ENCODE results near the gene UGT1A9.

UGT1A9 gene

DNA sequence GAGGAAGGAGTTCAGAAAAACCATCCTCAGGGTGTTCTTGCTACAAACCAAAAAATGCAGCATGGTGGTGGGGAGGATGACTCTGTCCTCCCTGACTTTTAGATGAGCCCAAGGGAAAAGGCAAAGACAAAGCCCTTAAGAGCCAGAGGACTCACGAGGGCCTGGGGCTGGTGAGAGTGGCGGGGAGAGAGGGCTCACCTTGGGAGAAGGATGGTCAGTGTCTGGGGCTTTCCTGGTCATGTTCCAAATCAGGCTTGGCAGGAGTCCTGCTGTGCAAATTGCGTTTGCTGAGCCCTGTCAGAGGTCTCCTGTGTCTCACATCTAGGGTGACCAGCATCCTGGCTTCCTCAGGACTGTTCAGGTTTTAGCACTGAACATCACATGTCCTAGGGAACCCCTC is 93.1 kb downstream of the UGT1A9 start:
- no peak for DNase-seq

DNA sequence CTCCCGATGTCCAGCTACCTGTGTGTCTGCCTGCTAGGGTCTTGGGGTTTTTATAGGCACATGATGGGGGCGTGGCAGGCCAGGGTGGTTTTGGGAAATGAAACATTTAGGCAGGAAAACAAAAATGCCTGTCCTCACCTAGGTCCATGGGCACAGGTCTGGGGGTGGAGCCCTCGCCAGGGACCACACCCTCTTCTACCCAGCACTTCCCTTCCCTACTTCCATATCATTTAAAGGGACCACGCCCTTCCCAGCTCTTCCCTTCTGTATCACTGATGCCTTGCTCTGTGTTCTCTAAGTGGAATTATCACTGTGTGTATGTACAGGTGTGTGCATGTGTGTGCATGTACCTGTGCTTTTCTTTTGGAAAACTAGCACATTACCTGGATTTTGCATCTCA is 94.7 kb downstream of the UGT1A9 start:
- DNase-seq = no peak

DNA sequence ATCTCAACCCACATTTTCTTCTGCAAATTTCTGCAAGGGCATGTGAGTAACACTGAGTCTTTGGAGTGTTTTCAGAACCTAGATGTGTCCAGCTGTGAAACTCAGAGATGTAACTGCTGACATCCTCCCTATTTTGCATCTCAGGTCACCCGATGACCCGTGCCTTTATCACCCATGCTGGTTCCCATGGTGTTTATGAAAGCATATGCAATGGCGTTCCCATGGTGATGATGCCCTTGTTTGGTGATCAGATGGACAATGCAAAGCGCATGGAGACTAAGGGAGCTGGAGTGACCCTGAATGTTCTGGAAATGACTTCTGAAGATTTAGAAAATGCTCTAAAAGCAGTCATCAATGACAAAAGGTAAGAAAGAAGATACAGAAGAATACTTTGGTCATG is 96.4 kb downstream of the UGT1A9 start:
- no peak for DNase-seq

DNA sequence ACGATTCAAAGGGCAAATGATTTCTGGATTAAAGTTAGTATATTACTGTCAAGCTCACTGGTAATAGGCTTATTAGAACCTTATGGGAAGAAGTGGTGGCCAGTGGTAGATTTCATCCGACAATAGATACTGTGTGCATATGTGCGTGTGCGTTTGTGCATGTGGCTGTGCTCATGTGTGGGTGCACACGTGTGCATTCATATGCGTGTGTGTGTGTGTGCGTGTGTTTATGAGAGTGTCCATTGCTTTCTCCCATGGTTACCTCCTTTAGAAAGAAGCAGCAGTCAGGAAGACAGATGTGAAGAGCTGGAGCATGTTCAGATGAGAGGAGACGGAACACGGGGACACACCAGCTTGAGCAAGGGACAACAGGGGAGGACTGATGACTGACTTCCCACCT is 97.6 kb downstream of the UGT1A9 start:
- DNase-seq = no peak

DNA sequence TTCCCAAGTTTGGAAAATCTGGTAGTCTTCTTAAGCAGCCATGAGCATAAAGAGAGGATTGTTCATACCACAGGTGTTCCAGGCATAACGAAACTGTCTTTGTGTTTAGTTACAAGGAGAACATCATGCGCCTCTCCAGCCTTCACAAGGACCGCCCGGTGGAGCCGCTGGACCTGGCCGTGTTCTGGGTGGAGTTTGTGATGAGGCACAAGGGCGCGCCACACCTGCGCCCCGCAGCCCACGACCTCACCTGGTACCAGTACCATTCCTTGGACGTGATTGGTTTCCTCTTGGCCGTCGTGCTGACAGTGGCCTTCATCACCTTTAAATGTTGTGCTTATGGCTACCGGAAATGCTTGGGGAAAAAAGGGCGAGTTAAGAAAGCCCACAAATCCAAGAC is 100.5 kb downstream of the UGT1A9 start:
- DNase-seq = no peak

DNA sequence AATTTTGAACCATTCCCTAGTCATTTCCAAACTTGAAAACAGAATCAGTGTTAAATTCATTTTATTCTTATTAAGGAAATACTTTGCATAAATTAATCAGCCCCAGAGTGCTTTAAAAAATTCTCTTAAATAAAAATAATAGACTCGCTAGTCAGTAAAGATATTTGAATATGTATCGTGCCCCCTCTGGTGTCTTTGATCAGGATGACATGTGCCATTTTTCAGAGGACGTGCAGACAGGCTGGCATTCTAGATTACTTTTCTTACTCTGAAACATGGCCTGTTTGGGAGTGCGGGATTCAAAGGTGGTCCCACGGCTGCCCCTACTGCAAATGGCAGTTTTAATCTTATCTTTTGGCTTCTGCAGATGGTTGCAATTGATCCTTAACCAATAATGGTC is 100.9 kb downstream of the UGT1A9 start:
- DNase-seq = no peak

DNA sequence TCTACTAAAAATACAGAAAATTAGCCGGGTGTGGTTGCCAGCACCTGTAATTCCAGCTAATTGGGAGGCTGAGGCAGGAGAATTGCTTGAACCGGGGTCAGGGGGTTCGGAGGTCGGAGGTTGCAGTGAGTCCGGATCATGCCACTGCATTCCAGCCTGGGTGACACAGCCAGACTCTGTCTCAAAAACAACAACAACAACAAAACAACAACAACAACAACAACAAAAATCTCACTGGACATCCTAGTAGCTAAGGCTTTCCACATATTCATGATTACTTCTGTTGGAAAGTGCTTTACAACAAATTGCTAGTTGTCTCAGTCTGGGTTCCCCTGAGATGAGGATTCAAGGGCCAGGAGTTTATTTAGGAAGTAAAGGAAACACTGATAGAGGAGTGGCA is 102.2 kb downstream of the UGT1A9 start:
- no peak for DNase-seq

DNA sequence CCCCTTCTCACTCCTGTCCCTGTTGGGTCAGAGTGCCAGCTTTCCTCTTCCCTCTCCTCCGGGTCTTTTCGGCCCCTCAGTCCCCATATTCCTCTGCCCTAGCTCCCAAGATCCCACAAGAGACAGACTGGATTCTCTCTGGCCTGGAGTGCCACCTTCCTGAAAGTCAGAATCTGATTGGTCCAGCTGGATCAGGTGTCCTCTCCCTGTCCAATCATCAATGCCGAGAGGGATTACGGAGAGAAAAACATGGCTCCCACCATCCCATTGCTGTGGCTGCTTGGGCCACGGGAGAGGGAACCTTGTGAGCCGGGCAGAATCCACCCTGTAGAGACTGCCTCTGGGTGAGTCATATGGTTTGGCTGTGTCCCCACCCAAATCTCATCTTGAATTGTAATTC is 103.7 kb downstream of the UGT1A9 start:
- DNase-seq = no peak

DNA sequence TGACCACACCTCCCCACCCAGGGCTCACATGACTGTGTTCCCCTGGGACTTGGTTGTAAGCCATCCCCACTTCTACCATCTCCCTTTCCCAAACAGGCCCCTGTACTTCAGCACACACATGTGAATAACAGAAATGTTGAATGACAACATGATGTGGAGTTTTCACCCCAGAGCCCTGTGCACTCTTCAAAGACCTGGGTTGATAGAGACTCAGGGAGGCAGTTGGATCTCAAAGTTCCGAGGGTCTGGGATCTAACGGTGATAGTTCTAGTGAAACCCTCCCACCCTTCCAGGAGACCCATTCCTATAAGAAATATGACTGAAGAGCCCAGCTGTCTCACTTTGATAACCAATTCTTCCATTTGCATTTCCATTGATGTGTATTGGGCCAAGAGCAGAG is 106.3 kb downstream of the UGT1A9 start, which contains the start of gene MROH2A:
Gene MROH2A, plus strand, starts transcription at position 301 of the 400 bp plus-strand sequence. CDS start 1,029 bp downstream, outside the sequence.
- no peak for DNase-seq

DNA sequence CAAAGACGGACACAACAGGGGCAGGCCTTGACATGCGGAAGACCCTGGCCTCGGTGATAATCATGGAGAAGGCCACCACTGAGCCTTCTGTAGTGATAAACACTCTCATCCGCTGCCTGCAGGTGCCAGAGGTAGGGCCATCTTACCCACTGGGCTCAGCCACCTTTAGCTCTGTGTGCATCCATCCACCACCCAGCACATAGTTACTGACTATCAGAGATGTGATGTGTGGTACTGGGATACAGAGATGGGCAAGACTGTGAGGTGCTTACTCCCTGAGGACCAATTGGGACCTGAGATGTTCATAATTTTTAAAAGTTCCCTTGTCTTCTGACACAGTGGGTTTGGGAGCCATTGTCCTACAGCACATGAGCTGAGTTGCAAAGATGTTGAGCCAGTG is 108.0 kb downstream of the UGT1A9 start:
- no peak for DNase-seq

DNA sequence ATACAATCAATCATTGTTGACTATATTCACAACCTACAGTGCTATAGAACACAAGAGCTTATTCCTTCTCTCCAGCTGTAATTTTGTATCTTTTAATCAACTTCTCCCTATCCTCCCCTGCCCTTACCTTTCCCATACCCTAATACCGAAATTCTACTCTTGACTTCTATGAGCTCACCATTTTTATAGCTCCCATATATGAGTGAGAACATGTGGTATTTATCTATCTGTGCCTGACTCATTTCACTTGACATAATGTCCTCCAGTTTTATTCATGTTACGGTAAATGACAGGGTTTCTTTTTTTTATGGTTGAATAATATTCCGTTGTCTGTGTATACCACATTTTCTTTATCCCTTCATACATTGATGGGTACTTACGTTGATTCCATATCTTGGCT is 109.1 kb downstream of the UGT1A9 start:
- no peak for DNase-seq

DNA sequence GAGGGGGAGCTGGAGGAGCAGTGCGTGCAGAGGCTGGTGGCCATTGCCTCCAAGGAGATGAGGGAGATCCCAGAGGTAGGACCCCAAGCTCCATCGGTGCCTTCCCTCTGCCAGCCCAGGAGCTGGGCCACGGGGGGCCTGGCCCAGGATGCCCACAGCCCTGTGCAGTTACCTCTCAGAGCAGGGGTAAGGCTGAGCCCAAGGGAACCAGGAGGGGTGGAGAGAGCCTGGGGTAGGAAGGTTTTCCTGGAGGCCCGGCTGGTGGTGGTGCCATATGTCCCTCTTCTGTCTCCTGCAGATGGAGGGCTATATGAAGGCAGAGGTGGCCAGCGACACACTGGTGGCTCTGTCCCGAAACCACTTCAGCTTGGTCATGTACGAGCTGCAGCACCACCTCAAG is 117.9 kb downstream of the UGT1A9 start:
- no peak for DNase-seq

DNA sequence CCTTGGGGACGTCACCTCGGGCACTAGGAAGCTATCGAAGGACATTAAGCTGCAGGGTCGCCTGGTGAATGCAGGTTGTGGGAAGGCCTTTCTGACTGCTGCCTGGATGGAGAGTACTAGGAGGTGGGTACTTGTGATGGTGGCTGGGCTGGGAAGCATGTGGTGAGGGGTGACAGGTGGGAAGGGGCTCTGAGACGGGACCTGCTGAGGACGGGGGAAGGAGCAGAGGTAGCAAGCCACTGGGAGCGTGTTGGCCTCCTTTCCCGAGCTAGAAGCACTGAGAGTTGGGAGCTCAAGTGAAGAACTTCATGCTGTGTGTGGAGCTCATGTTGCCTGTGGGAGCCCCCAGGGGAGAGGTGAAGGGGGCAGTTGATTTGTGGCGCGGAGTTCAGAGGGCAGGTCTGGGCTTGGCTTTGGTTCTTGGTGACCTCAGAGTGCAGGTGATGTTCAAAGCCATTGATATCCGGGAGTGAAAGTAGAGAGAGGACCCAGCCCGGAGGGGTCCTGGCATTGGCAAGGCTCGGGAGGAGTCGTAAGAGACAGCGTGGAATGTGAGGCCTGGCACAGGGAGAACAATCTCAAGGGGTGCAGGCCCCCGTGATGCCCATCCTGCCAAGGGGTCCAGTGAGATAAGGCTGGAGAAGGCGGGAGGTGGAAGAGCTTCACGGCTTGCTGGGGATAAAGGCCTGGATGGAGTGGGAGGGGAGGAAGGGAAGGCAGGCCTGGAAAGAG is 119.6 kb downstream of the UGT1A9 start:
- DNase-seq = no peak

DNA sequence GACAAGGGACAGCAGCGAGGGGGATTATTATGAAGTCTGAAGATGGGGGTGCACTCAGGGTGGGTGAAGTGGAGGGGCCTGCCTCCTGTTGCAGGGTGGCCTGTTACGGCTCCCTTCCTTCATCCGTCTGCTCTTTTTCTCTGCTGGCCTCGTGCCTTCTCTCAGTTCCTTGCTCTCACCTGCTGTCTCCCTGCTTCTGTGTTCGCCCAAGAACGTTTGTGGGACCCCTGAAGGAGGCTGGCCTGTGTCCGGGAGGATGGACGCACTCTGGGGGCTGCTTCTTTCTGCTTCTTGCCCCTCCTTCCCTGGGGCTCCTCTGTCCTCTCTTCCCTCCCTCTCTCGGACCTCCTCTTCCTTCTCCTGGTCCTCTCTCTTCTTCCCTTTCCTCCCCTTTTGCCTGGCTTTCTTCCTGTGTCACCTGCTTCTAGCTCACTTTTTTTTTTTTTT is 120.2 kb downstream of the UGT1A9 start:
- no peak for DNase-seq

DNA sequence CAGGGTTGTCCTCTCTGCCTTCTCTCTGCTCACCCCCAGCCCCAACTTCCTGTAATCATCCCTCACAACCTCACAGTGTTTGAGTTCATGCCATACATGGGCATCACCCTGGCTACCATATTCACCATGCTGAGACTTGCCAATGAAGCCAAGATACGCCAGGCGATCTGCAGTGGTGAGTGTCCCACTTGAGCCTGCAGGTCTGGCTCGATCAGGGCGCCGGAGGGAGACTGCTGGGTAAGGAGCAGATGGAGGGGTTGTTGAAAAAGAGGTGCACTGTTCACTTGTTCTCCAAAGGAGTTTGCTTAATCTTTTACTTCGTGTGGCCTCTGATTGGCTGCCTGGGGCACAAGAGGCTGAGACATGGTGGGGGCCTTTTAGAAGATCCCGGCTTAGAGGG is 121.0 kb downstream of the UGT1A9 start:
- DNase-seq = no peak

DNA sequence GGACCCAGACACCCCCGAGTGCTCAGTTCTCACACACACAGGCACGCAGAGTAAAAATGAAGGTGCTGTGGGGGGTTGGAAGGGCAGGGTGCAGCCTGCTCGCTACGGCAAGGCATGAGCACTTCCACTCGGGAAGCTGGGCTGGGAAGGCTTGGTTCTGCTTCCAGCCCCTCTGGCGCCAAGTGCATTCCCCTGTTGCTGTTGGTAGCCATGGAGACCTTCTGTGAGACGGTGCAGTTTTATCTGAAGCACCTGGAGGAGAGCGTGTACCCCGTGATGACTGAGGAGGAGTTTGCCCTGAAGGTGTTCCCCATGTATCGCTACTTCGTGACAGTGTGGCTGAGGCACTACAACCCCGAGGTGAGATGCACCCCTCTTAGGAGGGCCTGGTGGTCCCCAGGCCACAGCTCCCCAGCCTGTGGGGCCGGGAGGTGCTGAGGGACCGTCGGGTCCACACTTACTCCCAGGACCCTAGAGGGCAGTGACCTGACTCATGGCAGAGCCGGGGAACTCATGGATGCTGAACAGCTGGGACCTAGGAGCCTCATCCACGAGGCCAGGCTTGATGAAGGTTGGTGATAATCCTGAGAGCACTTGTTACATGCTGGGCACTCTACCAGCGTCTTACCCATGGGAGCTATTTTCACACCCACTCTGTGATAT is 121.9 kb downstream of the UGT1A9 start:
- DNase-seq = no peak

DNA sequence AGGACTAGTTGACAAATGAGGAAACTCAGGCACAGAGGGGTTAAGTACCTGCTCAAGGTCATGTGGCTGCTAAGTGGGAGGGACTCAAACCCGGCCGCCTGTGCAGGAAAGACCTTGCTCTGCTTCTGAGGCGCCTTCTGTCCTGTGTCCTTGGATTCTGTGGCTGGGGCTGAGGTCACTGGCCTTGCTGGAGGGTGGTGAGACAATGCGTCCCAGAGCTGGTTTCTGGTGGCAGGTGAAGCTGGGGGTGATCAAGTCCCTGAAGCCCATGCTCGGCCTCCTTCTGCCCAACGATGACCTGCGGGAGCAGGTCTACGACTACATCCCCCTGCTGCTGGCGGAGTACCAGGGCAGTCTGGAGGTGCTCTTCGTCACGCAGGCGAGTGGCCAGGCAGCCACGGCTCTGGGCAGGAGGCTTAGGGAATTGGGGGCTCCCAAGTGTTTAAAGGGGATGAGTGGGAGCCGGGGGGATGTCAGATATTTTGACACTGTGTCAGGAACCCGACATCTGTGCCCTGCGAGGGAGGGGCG is 122.5 kb downstream of the UGT1A9 start:
- DNase-seq = no peak

DNA sequence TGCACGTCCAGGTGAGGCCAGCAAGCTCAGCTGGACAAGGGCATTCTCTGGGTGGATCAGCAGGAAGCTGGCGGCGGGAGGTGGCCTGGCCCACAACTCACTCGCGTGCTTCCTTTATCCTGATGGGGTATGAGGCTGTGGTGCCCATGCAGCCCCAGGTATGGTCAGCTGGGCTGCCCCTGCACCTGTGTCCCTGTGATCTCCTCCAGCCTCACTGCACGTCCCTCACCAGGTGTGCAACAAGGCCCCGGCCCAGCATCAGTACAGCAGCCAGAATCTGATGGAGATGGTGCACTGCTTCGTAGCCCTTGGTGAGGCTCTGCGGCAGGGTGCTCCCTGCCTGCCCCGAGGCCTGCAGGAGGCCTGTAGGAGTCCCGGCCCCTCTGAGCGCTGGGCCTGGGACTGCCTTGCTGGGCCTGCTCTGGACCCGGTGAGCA is 124.1 kb downstream of the UGT1A9 start:
- DNase-seq = no peak

DNA sequence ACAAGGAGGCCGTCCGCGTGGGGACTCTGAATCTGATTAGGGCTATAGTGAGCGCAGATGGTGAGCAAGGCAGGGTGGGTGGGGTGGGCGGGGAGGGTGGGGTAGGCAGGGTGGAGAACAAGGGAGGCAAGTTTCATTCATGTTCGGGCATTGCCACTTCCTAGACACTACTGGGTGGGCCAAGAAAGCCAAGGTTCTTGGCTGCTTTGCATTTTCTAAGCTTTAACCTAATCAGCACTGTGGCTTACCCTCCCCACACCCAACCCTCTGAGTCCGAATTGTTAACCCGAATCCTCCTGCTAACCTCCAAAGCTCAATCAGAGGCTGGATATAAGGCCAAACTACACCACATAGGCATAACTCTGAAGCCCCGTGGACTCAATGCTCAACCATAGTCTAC is 124.6 kb downstream of the UGT1A9 start:
- no peak for DNase-seq

DNA sequence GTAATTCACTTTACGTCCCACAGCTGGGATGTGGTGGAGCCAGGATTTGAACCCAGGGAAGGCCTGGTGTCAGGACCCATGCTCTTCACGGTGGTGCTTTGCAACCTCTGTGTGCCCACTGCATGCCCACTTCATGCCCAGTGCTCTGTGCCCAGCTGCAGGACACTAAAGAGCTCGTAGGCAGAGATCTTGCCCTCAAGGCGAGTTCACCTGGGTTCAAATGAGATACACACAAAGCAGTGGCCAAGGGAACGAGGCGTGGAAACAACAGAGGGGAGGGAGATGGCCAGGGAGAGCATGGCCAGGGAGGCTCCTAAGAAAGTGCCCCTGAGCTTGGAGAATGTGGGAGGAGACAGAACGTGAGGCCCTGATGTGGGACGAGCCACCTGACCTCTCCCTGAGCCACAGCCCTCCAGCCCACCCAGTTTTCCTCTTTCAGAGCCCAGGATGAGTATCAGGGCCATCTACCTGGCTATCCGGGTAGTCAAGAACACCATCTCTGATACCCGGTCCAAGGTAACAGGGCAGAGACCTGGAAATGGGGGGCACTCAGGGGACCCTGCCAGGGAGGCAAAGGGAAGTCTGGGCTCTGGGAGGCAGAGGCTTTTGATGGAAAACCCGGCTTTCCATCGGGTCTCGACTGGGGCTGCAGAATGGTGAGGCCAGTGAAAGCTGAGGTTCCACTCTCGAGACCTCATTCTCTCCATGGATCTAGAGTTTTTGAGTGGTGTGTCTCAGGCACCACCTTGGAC is 126.8 kb downstream of the UGT1A9 start:
- DNase-seq = no peak

DNA sequence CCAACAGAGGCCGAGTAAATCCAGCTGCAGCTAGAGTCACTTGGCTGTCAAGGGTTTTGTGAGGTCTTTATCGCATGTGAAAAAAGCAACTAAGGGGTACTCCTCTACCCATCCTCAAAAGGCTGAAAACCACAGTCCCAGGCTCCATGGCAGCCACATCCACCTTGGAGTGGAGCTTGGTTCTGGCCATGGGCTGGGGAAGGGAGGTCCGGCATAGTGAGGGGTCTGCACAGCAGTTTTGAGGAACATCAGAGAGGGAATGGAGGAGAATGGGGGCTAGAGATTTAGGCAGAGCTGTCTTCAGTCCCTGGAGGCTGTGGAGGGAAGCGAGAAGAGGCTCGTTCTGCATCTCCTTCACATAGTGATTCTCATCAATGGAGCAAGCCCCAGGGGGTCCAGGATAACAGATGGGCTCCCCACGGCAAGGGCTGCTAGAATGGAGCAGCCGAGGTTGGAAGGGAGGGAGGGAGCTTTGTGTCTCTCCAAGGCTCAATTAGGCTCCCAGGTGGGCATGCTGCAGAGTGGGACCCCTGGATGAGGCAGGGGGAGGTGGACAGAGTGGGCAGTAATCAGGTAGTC is 127.5 kb downstream of the UGT1A9 start:
- DNase-seq = no peak

DNA sequence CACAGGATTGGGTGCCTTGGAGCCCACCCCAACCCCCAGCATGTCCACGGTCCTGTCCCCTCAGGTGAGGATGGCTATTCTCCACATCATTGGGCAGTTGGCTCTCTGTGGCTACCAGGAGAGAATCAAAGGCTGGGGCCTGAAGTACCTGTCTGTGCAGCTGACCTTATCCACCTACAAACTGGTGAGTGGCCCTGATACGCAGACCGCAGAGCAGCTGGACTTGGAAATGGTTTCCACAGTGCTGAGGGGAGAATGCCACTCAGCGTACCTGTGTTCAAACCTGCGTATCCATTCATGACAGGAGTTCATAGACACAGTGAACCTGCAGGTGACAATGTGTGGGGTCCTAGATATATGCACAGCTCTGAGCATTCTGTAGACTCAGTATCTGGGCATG is 128.0 kb downstream of the UGT1A9 start:
- DNase-seq = no peak

DNA sequence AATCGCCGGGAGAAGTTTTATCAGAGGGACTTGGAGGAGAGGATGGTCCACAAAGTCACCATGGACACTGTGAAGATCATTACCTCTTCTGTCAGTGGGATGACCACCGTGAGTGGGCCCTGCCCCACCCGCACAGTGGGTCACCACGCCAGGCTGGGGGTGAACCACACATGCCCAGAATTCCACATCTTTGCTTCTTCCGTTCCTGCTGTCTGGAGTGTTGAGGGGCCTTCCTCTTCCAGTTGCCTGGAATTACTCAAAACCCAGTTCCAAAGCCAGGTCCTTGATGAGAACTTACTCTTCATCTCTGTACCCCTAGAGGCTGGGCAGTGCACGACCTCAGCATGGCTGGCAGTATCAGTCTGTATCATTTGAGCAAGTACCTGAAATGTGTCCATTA is 128.5 kb downstream of the UGT1A9 start:
- DNase-seq = no peak

Measured in activated effector memory CD4-positive, alpha-beta T cell treated with Interleukin-2 at 50 U/mL for 16 hours (primary cell).